Adrenal gland (tissue), 12 donors: Measurements from ENCODE around the gene PRKCE. TPM values are rescaled to one million over a fixed set of nuclear protein-coding genes. Genes with fewer than 3 reads are reported as not detected.

Source experiments
- DNase-seq, 7 donors: peaks; one replicate each; pipeline ENCODE4 v3.0.0-alpha.2; 2019 to 2020
- H3K27ac ChIP-seq, 5 donors: fragments of 200-600 bp; sonication (generic) in 4 of 5; 1 replicate in 3 of 5; 2 replicates in 2 of 5; pipeline versions ENCODE4 v1.5.1 to v1.8.0; 2016 to 2020; ENCODE audit warnings: mild to moderate bottlenecking in 1 of 5
- H3K27me3 ChIP-seq: fragments of 200-600 bp; 2 replicates; pipeline ENCODE4 v1.8.0; 2021
- H3K36me3 ChIP-seq, 2 donors: fragments of 200-600 bp; replicated peaks in 1 of 2; 1 replicate in 1 of 2; 2 replicates in 1 of 2; pipeline versions ENCODE4 v1.5.1 to v1.8.0; 2018 to 2022
- H3K4me1 ChIP-seq, 2 donors: fragments of 200-600 bp; replicated peaks in 1 of 2; 1 replicate in 1 of 2; 2 replicates in 1 of 2; pipeline versions ENCODE4 v1.5.1 to v1.8.0; 2018 to 2021
- H3K4me3 ChIP-seq, 4 donors: fragments of 200-600 bp; sonication (generic) in 3 of 4; one replicate each; pipeline ENCODE4 v1.5.1; 2016 to 2018
- H3K9me3 ChIP-seq, 3 donors: fragments of 200-600 bp; sonication (generic) in 1 of 3; replicated peaks in 1 of 3; 1 replicate in 2 of 3; 2 replicates in 1 of 3; pipeline versions ENCODE4 v1.5.1 to v1.8.0; 2016 to 2021
- CTCF ChIP-seq, 6 experiments: fragments of 450-650 bp in 4 of 6; fragments of 200-600 bp in 2 of 6; sonication (generic) in 1 of 6; IDR thresholded peaks; 1 replicate in 5 of 6; 2 replicates in 1 of 6; pipeline versions ENCODE4 v1.5.1 to v1.8.0; 2016 to 2021; ENCODE audit warnings: antibody characterized with exemption in 6 of 6, mild to moderate bottlenecking in 2 of 6, moderate library complexity in 1 of 6
- POLR2A ChIP-seq, 2 donors: fragments of 450-650 bp; IDR thresholded peaks; one replicate each; pipeline ENCODE4 v1.6.1; 2017; ENCODE audit warnings: antibody characterized with exemption in 2 of 2, mild to moderate bottlenecking in 2 of 2, moderate library complexity in 1 of 2
- WGBS, 4 donors: extraction: QIAGEN DNeasy Blood & Tissue Kit in 2 of 4; methylation state at CpG; one replicate each; pipeline versions ENCODE4 v1.1.5 to v1.1.7; 2013 to 2017; 5-methylcytosine and 5-hydroxymethylcytosine counted together
- intact Hi-C, 2 donors: fragments of 100-400 bp; cut with DNase I; formaldehyde crosslinking; loops; one replicate each; pipeline versions ENCODE4 v1.14.1 to v1.15.0; 2022 to 2023
- polyA plus RNA-seq, 3 donors: library from polyadenylated mRNA; stranded (reverse); fragments of 200-250 nt in 2 of 3; fragments of 350-450 nt in 1 of 3; fragmentation: Illumina TruSeq in 1 of 3; extraction: RNeasy Lipid Tissue Mini Kit (QIAGEN cat#74804) in 1 of 3; gene quantifications; one replicate each; pipeline ENCODE4 v1.2.3, GENCODE V29; 2013 to 2014
- total RNA-seq, 9 donors: library from RNA; depleted of rRNA in 4 of 9; stranded (reverse); fragments of >200 nt in 4 of 9; fragments of 120-200 nt in 1 of 9; fragmentation: NEBNext Ultra II Directional in 1 of 9; extraction: Animal tissue kit (Norgen Biotek cat#: 25700) in 1 of 9; gene quantifications; one replicate each; pipeline versions ENCODE4 v1.1.0 to v1.2.4, GENCODE V29; 2013 to 2023
- donor health status: healthy with polysubstance abuse.
- donor health status: Bipolar disorder and iron deficiency.
- donor health status: DM: yes; HTN: yes; CAD: no.
- donor health status: DM: no; HTN: no; CAD: no.
- donor health status: DM: no; HTN: no; CAD: no.
- donor health status: DM: yes; HTN: yes; CAD: no.

The PRKCE gene
- total and polyA plus RNA-seq, 12 donors, result 1.9 to 19.2 (median 8.0) TPM

GRCh38 chr2:46075848-46076247 is 424.4 kb downstream of the PRKCE start:
- WGBS, 4 donors, result 83 to 92% (median 87%) methylated on average over 5 of the region's 5 CpGs
- intact Hi-C loops, result no loop called here
- Histone ChIP-seq H3K36me3 (no peaks in the 10 kb centered on the region), H3K4me3 (no peak overlapping the region), H3K4me1 (peaks cover 0 to 6% of the 10 kb centered on the region in 2 donors), H3K9me3 (no peaks in the 10 kb centered on the region), H3K27me3 (no peaks in the 10 kb centered on the region), H3K27ac (no peak overlapping the region)
- no peak for DNase-seq
- TF ChIP-seq CTCF (IDR thresholded peaks at IDR 0.05) (no peak), POLR2A (IDR thresholded peaks at IDR 0.05) (no peak)

GRCh38 chr2:46076251-46076650 is 424.8 kb downstream of the PRKCE start:
- H3K36me3 ChIP-seq, result no peaks in the 10 kb centered on the region
- TF ChIP-seq POLR2A (IDR thresholded peaks at IDR 0.05) (no peak), CTCF (IDR thresholded peaks at IDR 0.05) (no peak)
- intact Hi-C loops, result no loop called here
- H3K27me3 ChIP-seq, result no peaks in the 10 kb centered on the region
- no peak overlapping the region for H3K27ac ChIP-seq
- DNase-seq, result no peak
- peaks cover 0 to 6% of the 10 kb centered on the region in 2 donors for H3K4me1 ChIP-seq
- H3K9me3 ChIP-seq, result no peaks in the 10 kb centered on the region
- no peak overlapping the region for H3K4me3 ChIP-seq
- WGBS, 4 donors, result 76 to 91% (median 84%) methylated on average over 4 of the region's 4 CpGs

- Histone ChIP-seq H3K4me3 (no peak overlapping the region), H3K4me1 (peaks cover 0 to 6% of the 10 kb centered on the region in 2 donors), H3K27ac (no peak overlapping the region), H3K9me3 (no peaks in the 10 kb centered on the region), H3K36me3 (no peaks in the 10 kb centered on the region), H3K27me3 (no peaks in the 10 kb centered on the region)
- WGBS, 4 donors, result 92 to 98% (median 95%) methylated on average over 7 of the region's 7 CpGs
- no peak for DNase-seq
- no peak for TF ChIP-seq CTCF (IDR thresholded peaks at IDR 0.05)
- TF ChIP-seq POLR2A (IDR thresholded peaks at IDR 0.05), result no peak
- intact Hi-C loops, result no loop called here
These were observed 425.4 kb downstream of the PRKCE start for GRCh38 chr2:46076875-46077274.

GRCh38 chr2:46077522-46078107 is 426.1 kb downstream of the PRKCE start:
- Histone ChIP-seq H3K4me3 (no peak overlapping the region), H3K36me3 (no peaks in the 10 kb centered on the region), H3K9me3 (no peaks in the 10 kb centered on the region), H3K4me1 (peaks cover 0 to 6% of the 10 kb centered on the region in 2 donors), H3K27me3 (no peaks in the 10 kb centered on the region), H3K27ac (no peak overlapping the region)
- TF ChIP-seq CTCF (IDR thresholded peaks at IDR 0.05), result no peak
- TF ChIP-seq POLR2A (IDR thresholded peaks at IDR 0.05), result no peak
- intact Hi-C loops, result no loop called here
- no peak for DNase-seq
